Panc1 (cell line): Measurements from ENCODE around the gene LGR5. TPM values are rescaled to one million over a fixed set of nuclear protein-coding genes. Genes with fewer than 3 reads are reported as not detected.

ENCODE experiments used
- ATAC-seq: fragments of 200-7000 bp; cut with Tn5 transposase; 2 replicates; pipeline ENCODE4 v1.9.1; 2020; ENCODE audit warnings: mild to moderate bottlenecking, moderate library complexity
- BruUV-seq: library from RNA; stranded (reverse); fragments of 400-500 nt; replicated peaks from 2 replicates; lab custom pipeline; 2021; lab: Mats Ljungman, UMichigan
- CTCF ChIA-PET: fragments of 300-600 bp; sonication (Branson Sonifier 250); formaldehyde crosslinking; loops from one replicate; lab custom pipeline; 2022; ENCODE audit warnings: antibody characterized with exemption; lab: Charles Lee
- POLR2A ChIA-PET: fragments of 300-600 bp; sonication (Branson Sonifier 250); formaldehyde crosslinking; loops from one replicate; lab custom pipeline; 2022; ENCODE audit warnings: antibody characterized with exemption; lab: Charles Lee
- DNase-seq: peaks from one replicate; pipeline ENCODE4 v3.0.0-alpha.2; 2010; ENCODE audit warnings: low read depth, low spot score
- H3K27ac ChIP-seq: 2 replicates; pipeline ENCODE4 v1.5.1; 2011; ENCODE audit warnings: mild to moderate bottlenecking, low read length, inconsistent platforms
- H3K27me3 ChIP-seq: fragments of 200-500 bp; sonication (Bioruptor generic); 2 replicates; pipeline ENCODE4 v1.6.0; 2014; ENCODE audit warnings: low read length, inconsistent platforms; ENCODE audit not compliant: control insufficient read depth, insufficient read depth
- H3K36me3 ChIP-seq: fragments of 200-500 bp; sonication (Bioruptor generic); 2 replicates; pipeline ENCODE4 v1.5.1; 2014; ENCODE audit warnings: inconsistent platforms, mild to moderate bottlenecking, low read length, moderate library complexity; ENCODE audit not compliant: control insufficient read depth, insufficient read depth
- H3K4me1 ChIP-seq: 2 replicates; pipeline ENCODE4 v1.5.1; 2011; ENCODE audit warnings: inconsistent platforms, mild to moderate bottlenecking, low read length, moderate library complexity; ENCODE audit not compliant: control insufficient read depth, insufficient read depth
- H3K4me3 ChIP-seq, 2 experiments: 2 replicates each; pipeline ENCODE4 v1.5.1; 2011 to 2012; ENCODE audit warnings: low read depth in 2 of 2, low read length in 2 of 2, mild to moderate bottlenecking in 2 of 2, inconsistent platforms in 1 of 2, moderate library complexity in 1 of 2
- H3K9me3 ChIP-seq: fragments of 200-500 bp; sonication (Bioruptor generic); 2 replicates; pipeline ENCODE4 v1.5.1; 2014; ENCODE audit warnings: low read depth, mild to moderate bottlenecking, inconsistent platforms, low read length, moderate library complexity; ENCODE audit not compliant: control insufficient read depth, insufficient read depth
- CTCF ChIP-seq: fragments of 450-650 bp; IDR thresholded peaks from 2 replicates; pipeline ENCODE4 v1.5.1; 2017; ENCODE audit warnings: mild to moderate bottlenecking
- POLR2AphosphoS5 ChIP-seq: IDR thresholded peaks from 2 replicates; pipeline ENCODE4 v1.6.1; 2012; ENCODE audit warnings: mild to moderate bottlenecking, low read depth, low read length, moderate library complexity
- REST ChIP-seq, 2 experiments: IDR thresholded peaks; 2 replicates each; pipeline ENCODE4 v1.6.1; 2011 to 2012; ENCODE audit warnings: low read depth in 2 of 2, control low read depth in 1 of 2, low read length in 1 of 2, mild to moderate bottlenecking in 1 of 2, moderate library complexity in 1 of 2; ENCODE audit not compliant: insufficient read depth in 1 of 2
- SIN3A ChIP-seq: IDR thresholded peaks from 2 replicates; pipeline ENCODE4 v1.6.1; 2012; ENCODE audit warnings: low read depth, mild to moderate bottlenecking, low read length, moderate library complexity, borderline replicate concordance; ENCODE audit not compliant: insufficient read depth
- TCF7L2 ChIP-seq: IDR thresholded peaks from 2 replicates; pipeline ENCODE4 v1.6.1; 2011; ENCODE audit warnings: mild to moderate bottlenecking, low read depth, low read length, inconsistent platforms
- in situ Hi-C: cut with HindIII; loops from 2 replicates; pipeline ENCODE4 v1.10.0; 2016; ENCODE audit warnings: low sequenced_read_pairs, low pct_unique_long_range_greater_than_20kb
- intact Hi-C: fragments of 100-400 bp; cut with micrococcal nuclease; formaldehyde crosslinking; loops from one replicate; pipeline ENCODE4 v1.10.0; 2022; ENCODE audit not compliant: unreplicated experiment
- total RNA-seq: library from RNA; stranded (reverse); gene quantifications from one replicate; pipeline ENCODE4 v1.2.1, GENCODE V29; 2021; ENCODE audit not compliant: unreplicated experiment

Gene LGR5
- total RNA-seq, 1 experiment from 2014 or later = 1.9 TPM

GRCh38 chr12:71440763-71441748 is 1.5 kb downstream of the LGR5 start:
- Histone ChIP-seq H3K4me3 (peak overlapping the region; percentile 37; a peak in 3 of 4 replicates), H3K27me3 (peaks cover 51% of the 10 kb centered on the region), H3K36me3 (peaks cover 2% of the 10 kb centered on the region; the same call in 1 of the 2 replicates), H3K4me1 (peaks cover 9% of the 10 kb centered on the region), H3K9me3 (no peaks in the 10 kb centered on the region), H3K27ac (no peak overlapping the region)
- TF ChIP-seq SIN3A (no peak), TCF7L2 (peak; percentile 96)
- CTCF ChIA-PET = no interaction called here
- intact Hi-C loops (no loop called here), in situ Hi-C loops (no loop called here)
- POLR2A ChIA-PET = interaction anchor here (0.6 kb wide), 1 partner anchor 10 kb away, joined by 3 read pairs; no protein-coding TSS in a partner anchor
- no peak for DNase-seq
- ATAC-seq = no peak
- BruUV-seq = no TSS peak

GRCh38 chr12:71441836-71442566 is 2.4 kb downstream of the LGR5 start:
- intact Hi-C loops = no loop called here
- Histone ChIP-seq H3K4me3 (no peak overlapping the region), H3K4me1 (peaks cover 9% of the 10 kb centered on the region), H3K27ac (no peak overlapping the region), H3K27me3 (peaks cover 51% of the 10 kb centered on the region), H3K9me3 (no peaks in the 10 kb centered on the region), H3K36me3 (peaks cover 2% of the 10 kb centered on the region; the same call in 1 of the 2 replicates)
- in situ Hi-C loops = no loop called here
- TF ChIP-seq POLR2AphosphoS5 (no peak), REST (IDR thresholded peaks at IDR 0.05; ENCODE audit: insufficient read depth in 1 of 2, low read depth in 2 of 2, low read length in 1 of 2) (no peak), SIN3A (no peak), CTCF (no peak; the same call in 1 of the 2 replicates), TCF7L2 (no peak)
- BruUV-seq = no TSS peak
- no peak for ATAC-seq
- DNase-seq = no peak
- ChIA-PET CTCF (no interaction called here), POLR2A (no interaction called here)
